ENCODE data around the gene ADGRG6. TPM values are rescaled to one million over a fixed set of nuclear protein-coding genes. Genes with fewer than 3 reads are reported as not detected.
"Not testable (repeated sequence)": the region's sequence is repeated elsewhere in the genome, so short reads cannot be mapped to it uniquely, and the experiment has no call there.

ADGRG6 gene
- total RNA-seq: 1 to 10 TPM; 1.0 to 2.7 TPM

DNA sequence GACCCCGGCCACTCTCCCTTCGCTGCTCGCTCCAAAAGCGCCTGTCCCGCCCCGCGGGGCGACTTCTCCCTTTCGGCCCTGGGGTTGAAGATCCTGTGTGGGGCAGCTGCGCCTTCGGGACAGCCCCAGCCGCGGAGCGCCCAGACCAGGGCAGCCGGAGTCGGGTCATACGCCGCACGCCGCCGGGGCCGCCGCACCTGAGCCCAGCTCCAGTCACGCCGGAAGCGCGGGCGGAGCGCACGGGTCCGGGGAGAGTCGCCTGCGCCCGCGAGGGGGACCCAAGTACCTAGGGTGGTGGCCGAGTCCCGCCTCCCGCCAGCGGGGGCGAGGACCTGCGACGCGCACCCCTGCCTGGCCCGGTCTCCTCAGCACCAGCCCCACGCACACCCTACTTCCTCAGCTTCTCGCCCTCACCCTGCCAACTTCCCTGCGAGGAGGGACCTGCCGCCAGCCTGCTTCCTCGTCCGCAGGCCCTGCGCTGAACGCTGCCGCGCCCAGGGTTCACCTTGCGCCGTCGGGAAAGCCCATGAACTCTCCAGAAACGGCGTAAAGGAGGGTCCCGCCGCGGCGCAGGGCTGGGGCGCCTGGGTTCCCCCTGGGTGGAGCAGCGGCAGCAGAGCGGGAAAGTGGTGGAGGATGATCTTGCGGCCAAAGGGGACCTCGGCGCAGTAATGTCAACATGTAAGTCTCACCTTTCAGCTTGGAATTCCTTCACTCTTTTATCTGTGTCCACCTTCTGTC is at the start of gene ADGRG6:
TSS of gene ADGRG6 (plus strand) at position 357 of the 741 bp plus-strand sequence. CDS start at position 680, 323 bp downstream.
- Mint-ChIP-seq H3K9me3 (no peaks in the 10 kb centered on the region), H3K27ac (no peak within 1 kb of the TSS), H3K36me3 (peaks cover 0 to 5% of the 10 kb centered on the region in 2 donors)
- DNase-seq (ENCODE audit: low spot score in 2 of 2) (peak; percentile 63 to 71), ATAC-seq (peak; percentile 94 to 95)

DNA sequence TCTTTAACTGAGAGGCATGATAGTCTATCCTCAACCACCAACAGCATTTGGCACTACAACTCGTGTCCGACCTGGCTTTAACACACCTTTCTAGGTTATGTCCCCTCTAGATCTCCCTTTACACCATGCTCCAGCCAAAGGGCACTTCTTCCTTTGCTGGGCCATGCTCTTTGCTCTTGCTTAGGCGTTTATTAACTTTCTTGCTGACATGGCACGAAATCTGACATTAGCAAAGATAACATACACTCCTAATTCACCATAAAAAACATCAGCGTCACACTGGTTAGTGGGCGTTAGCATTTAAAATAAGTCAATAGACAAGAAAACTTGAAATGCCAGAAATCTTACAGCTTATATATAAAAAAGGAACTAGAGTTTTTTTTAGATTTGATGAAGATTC is 47.3 kb upstream of the ADGRG6 start:
- DNase-seq (ENCODE audit: low spot score in 2 of 2): no peak
- Mint-ChIP-seq H3K27ac (no peak overlapping the region), H3K9me3 (no peaks in the 10 kb centered on the region), H3K36me3 (no peaks in the 10 kb centered on the region)
- ATAC-seq: no peak

DNA sequence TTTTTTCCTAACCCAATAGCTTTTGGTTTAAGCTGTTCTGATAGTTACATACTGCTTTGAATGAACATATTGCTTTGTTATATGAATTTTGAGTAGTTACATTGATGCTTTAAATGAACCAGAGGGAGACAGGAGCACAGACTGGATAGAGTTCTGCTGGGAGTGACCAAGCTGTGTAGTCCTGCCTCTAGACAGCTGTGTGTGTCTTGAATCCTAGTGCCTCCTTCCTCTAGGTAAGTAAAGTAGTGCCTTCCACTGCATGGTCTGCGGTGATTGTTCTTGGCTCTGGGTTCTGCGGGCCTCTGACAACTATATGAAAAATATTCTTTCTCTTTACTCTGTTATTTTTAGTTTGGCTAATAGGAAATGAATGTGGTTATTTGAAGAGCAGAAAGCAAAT is 46.0 kb upstream of the ADGRG6 start:
- Mint-ChIP-seq H3K9me3 (no peaks in the 10 kb centered on the region), H3K36me3 (no peaks in the 10 kb centered on the region), H3K27ac (no peak overlapping the region)
- ATAC-seq: no peak
- no peak for DNase-seq (ENCODE audit: low spot score in 2 of 2)

DNA sequence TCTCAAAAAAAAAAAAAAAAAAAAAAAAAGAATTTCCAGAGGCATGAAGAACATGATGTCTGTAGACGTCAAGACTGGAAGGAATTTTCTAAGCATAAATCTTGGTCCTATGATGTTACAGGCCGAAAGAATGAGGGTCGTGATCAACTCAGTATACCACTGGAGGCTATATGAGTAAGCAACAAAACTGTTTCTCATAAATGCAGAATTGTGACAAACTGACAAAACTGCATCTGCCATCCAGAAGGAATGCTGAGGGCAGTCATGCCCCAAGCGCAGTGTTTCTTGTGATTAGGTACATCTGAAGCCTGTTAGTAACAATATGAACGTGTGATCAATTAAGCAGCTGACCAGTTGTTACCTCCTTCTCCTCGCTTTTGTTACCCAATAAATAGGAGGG is 43.5 kb upstream of the ADGRG6 start:
- DNase-seq (ENCODE audit: low spot score in 2 of 2): no peak
- H3K27ac Mint-ChIP-seq: no peak overlapping the region
- no peaks in the 10 kb centered on the region for H3K36me3 Mint-ChIP-seq
- ATAC-seq: no peak
- no peaks in the 10 kb centered on the region for H3K9me3 Mint-ChIP-seq

DNA sequence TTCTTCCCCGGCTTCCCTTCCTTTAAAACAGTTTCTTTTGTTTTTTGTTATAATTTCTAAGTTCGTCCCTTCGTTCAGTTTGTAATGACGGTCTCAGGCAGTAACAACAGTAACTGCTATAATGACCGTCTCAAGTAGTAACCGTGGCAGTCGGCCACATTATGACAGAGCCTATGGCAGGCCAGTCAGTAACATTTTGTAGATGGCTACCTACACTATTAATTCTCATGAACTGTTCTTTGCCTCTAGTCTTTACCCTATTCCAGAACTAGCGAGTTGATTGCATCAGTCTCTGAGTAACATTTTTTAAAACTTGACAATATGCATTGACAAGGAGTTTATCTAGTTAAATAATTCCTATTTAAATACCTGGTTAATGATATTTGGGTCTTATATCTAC is 43.0 kb upstream of the ADGRG6 start:
- H3K27ac Mint-ChIP-seq: no peak overlapping the region
- ATAC-seq: no peak

DNA sequence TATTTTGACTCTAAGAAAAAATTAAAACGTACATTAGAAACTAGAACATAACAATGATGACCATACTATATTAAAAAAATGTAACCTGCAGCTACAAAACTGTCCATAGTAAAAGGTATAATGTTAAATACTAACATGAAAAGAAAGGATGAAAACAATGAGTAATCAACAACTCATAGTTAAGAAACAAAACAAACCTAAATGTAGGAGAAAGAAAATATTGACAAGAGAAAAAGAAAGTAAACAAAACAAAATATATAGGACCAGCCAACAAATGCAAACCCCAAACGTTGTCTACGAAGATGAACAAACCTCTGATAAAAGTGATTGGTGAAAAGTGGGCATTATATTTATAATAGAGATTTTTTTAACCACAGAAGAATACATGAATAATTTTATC is 41.1 kb upstream of the ADGRG6 start:
- DNase-seq (ENCODE audit: low spot score in 2 of 2) (no peak), ATAC-seq (no peak)
- no peak overlapping the region for H3K27ac Mint-ChIP-seq
- H3K36me3 Mint-ChIP-seq: no peaks in the 10 kb centered on the region
- no peaks in the 10 kb centered on the region for H3K9me3 Mint-ChIP-seq

More for the DNA sequence above, 43.0 kb upstream of the ADGRG6 start:
- H3K36me3 Mint-ChIP-seq: no peaks in the 10 kb centered on the region
- no peak for DNase-seq (ENCODE audit: low spot score in 2 of 2)
- H3K9me3 Mint-ChIP-seq: no peaks in the 10 kb centered on the region

DNA sequence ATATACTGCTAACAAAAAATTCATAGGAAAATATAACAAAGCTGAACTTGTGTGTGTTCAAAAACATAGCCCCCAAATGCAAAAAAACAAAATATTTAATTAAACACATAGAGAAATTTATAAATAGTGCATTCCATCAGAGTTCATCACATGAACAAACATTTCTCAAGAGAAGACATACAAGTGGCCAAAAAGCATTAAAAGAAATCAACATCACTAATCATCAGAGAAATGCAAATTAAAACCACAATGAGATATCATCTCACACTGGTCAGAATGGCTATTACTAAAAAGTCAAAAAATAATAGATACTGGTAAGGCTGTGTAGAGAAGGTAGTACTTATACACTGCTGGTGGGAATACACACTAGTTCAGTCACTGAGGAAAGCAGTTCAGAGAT is 39.6 kb upstream of the ADGRG6 start:
- Mint-ChIP-seq H3K9me3 (no peaks in the 10 kb centered on the region), H3K27ac (no peak overlapping the region), H3K36me3 (no peaks in the 10 kb centered on the region)
- DNase-seq (ENCODE audit: low spot score in 2 of 2) (no peak), ATAC-seq (no peak)

DNA sequence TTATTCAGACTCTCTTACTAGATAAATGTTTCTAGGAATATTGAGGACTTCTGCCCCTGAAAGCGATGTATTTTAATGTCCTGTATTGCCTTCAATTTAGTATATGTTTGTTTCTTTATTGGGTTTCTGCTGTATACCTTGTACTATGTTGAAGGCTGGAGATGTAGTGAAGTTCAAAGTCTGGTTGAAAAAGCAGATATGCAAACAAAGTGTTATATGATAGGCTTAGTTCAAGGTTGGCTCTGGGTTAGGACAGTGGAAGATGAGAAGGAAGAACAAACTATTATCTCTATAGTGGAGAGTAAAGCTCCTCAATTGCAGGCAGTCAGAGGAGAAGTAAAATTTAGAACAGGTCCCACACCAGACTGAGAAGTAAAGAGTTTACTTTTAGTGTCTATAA is 36.3 kb upstream of the ADGRG6 start:
- DNase-seq (ENCODE audit: low spot score in 2 of 2) (no peak), ATAC-seq (no peak)
- H3K36me3 Mint-ChIP-seq: no peaks in the 10 kb centered on the region
- H3K9me3 Mint-ChIP-seq: no peaks in the 10 kb centered on the region
- no peak overlapping the region for H3K27ac Mint-ChIP-seq

DNA sequence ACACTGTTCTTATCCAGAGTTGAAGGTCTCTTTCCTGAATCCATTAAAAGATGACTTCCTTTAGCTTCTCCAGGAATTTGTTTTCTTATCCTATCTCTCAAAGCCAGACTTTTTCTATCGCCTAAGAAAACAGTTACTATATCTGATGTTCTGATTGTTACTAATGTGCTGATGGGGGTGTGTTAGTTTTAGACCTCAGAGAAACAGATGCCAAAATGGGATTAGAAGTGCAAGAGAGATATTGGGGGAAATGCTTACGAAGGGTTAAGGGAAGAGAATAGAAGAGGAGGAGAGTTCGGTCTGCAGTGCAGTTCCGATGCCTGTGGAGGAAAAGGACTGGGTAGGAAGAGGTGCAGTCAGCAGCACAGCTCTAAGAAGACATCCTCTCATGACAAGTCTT is 35.7 kb upstream of the ADGRG6 start:
- ATAC-seq (no peak), DNase-seq (ENCODE audit: low spot score in 2 of 2) (no peak)
- no peaks in the 10 kb centered on the region for H3K36me3 Mint-ChIP-seq
- no peaks in the 10 kb centered on the region for H3K9me3 Mint-ChIP-seq
- no peak overlapping the region for H3K27ac Mint-ChIP-seq

DNA sequence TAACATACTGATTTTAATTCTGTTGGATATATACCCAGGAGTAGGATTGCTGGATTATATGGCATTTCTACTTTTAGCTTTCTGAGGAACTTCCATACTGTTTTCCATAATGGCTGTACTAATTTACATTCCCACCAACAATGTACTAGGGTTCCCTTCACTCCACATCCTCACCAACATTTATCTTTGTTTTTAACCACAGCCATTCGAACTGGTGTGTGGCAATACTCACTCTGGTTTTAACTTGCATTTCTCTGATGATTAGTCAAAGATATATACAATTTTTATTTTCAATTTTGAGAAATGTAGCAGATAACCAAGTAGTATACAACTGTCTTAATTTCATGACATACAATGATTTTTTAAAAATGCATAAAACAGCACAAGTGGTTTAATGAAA is 30.3 kb upstream of the ADGRG6 start:
- ATAC-seq: no peak
- H3K9me3 Mint-ChIP-seq: no peaks in the 10 kb centered on the region
- no peak for DNase-seq (ENCODE audit: low spot score in 2 of 2)
- no peaks in the 10 kb centered on the region for H3K36me3 Mint-ChIP-seq
- H3K27ac Mint-ChIP-seq: no peak overlapping the region

DNA sequence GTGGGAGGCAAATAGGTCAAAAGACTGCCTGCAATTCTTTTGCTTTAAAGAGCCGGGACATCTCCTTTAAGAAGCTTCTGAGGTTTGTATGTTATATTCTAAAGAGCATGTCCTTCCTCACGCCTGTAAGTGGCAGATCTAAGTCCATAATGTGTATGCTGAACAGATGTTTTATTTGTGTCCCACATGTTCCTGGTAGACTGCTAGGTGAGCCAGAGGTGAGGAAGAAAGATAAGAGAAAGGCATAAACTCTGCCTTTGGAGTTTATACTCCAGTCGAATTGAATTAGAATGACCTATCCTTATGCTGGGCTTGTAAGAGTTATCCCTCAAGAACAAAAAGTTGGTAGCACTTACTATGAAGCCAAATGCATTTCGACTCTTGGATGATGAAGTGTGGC is 27.2 kb upstream of the ADGRG6 start:
- DNase-seq (ENCODE audit: low spot score in 2 of 2): no peak
- ATAC-seq: no peak
- no peaks in the 10 kb centered on the region for H3K9me3 Mint-ChIP-seq
- no peak overlapping the region for H3K27ac Mint-ChIP-seq
- H3K36me3 Mint-ChIP-seq: no peaks in the 10 kb centered on the region

DNA sequence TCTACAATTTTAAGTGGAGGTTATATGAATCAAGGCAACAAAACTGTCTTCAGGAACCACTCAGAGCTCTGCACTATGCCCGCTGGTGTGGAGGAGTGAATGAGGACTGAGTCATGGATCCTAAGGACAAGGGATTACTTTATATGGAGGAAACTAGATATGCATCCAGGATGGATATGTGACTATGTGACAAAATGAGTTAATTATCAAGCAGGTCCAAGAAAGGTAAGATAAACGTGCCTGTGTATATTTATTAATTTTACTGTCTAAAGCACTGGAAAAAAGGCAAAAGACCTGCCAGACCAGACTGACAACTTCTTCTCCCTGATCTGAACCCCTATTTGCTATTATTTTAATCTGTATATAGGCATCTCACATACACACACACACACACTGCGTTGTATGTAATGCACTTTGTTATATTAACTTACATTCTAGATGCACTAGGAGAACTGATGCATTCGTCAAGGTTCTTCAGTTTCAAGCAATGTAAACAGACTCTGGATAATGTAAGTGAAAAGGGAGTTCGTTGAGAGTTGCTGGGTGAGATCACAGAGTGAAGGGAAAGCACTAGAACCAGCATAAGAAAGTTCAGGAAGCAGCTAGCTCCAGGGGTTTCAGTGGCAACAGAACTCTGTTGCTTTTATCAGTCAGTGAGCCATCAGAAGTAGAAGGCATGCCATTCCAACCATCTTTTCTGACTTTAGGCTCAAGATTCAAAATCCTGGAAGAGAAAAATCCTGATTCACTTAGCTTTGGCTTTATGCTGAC is 26.4 kb upstream of the ADGRG6 start:
- Mint-ChIP-seq H3K9me3 (no peaks in the 10 kb centered on the region), H3K27ac (no peak overlapping the region), H3K36me3 (no peaks in the 10 kb centered on the region)
- no peak for ATAC-seq
- DNase-seq (ENCODE audit: low spot score in 2 of 2): no peak

DNA sequence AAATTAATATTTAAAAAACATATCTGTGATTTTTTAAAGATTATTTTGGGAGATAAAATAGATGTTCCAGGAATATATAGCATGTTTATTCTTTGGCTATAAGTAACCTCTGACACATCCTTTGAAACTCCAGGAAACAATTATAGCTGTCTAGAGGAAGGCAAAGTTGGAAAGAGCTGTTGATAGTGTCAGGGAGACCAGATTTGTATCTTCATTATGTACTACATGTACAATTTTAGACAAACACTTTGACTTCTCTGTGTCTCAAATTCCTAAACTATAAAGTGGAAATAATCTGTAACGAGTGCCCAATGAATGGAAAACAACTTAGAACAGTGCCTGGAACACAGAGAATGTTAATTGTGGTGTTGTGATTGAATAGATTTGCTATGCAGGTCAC is 25.6 kb upstream of the ADGRG6 start:
- no peak for ATAC-seq
- Mint-ChIP-seq H3K9me3 (peaks cover 0 to 4% of the 10 kb centered on the region in 2 donors), H3K27ac (no peak overlapping the region), H3K36me3 (peaks cover 0 to under 1% of the 10 kb centered on the region in 2 donors)
- no peak for DNase-seq (ENCODE audit: low spot score in 2 of 2)

DNA sequence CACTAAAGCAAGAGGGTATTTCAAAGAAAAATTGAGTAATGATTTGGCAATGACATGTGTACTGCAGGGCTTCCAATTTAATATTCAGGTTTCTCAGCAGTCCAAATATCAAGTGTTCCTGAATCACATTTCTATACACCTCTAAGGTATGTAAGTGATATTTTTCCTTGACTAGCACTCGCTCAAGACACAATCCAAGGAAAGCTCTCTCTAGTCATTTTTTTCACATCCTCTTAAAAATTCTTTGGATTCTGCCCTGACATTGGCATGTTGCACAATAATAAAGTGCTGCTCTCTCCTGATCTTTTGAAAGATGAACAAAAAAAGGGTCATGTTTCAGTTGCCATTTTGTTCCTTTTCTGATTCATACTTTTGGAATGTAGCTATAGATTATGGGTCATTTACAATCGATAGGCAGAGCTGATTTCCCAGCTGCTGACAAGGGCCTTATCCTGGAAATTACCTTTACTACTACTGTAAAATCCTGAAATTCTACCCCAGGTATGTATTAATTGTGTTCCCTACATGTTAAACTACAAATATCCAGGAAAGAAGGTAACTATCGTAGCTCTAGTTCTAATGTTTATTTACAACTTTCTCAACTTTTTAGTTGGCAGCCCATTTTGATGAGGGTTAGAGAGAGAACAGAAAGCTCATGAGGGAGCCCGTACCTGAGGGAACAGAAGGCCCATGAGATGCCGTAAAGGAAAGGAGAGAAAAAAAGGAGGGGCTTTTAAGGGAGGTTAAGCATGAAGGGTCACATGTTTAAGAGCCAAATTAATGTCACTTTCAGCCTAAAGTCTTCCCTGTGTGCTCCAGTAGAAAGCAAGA is 22.2 kb upstream of the ADGRG6 start:
- Mint-ChIP-seq H3K9me3 (peaks cover 0 to 9% of the 10 kb centered on the region in 2 donors), H3K27ac (no peak overlapping the region), H3K36me3 (peaks cover 0 to 4% of the 10 kb centered on the region in 2 donors)
- ATAC-seq: no peak
- DNase-seq (ENCODE audit: low spot score in 2 of 2): no peak

DNA sequence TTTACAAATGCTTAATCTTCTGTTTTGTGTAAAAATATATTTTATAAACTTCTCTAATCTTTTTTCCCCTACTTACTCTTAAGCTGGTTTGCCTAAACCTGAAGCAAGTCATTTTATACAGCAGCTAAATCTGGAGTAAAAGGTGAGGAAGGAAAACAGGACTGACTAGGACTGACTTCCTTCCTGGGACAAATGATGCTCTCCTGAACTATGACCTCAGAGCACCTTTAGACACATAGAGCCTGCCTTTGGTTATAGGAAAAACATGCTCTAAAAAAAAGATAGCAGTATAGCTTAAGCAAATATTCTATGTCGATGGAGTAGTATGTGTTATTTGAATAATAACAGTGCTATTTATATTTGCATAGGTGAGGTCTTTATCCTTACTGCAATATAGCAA is 21.5 kb upstream of the ADGRG6 start:
- H3K36me3 Mint-ChIP-seq: peaks cover 0 to 4% of the 10 kb centered on the region in 2 donors
- ATAC-seq (no peak), DNase-seq (ENCODE audit: low spot score in 2 of 2) (no peak)
- H3K9me3 Mint-ChIP-seq: peaks cover 0 to 9% of the 10 kb centered on the region in 2 donors
- H3K27ac Mint-ChIP-seq: no peak overlapping the region

DNA sequence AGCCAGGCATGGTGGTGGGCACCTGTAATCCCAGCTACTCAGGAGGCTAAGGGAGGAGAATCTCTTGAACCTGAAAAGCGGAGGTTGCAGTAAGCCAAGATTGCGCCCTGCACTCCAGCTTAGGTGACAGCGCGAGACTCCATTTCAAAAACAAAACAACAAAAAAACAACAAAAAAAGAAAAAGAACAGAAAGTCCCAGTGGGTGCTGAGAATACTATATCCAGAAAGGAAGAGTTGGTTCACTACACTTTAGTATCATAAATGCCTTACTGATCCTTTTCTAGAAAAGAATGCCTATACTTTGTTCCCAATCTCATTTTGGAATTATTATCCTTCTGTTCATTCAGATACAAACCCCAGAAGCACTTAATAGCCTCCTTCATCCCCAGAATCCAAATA is 20.9 kb upstream of the ADGRG6 start:
- Mint-ChIP-seq H3K36me3 (peaks cover 0 to 4% of the 10 kb centered on the region in 2 donors), H3K27ac (no peak overlapping the region), H3K9me3 (peaks cover 0 to 9% of the 10 kb centered on the region in 2 donors)
- ATAC-seq: no peak
- no peak for DNase-seq (ENCODE audit: low spot score in 2 of 2)

DNA sequence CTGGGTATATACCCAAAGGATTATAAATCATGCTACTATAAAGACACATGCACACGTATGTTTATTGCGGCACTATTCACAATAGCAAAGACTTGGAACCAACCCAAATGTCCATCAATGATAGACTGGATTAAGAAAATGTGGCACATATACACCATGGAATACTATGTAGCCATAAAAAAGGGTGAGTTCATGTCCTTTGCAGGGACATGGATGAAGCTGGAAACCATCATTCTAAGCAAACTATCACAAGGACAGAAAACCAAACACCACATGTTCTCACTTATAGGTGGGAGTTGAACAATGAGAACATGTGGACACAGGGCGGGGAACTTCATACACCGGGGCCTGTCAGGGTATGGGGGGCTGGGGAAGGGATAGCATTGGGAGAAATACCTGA is 18.7 kb upstream of the ADGRG6 start:
- DNase-seq (ENCODE audit: low spot score in 2 of 2); H3K36me3 Mint-ChIP-seq; ATAC-seq; H3K27ac Mint-ChIP-seq; H3K9me3 Mint-ChIP-seq: not testable (repeated sequence)
